ENCODE measurements around the gene SHB.

GRCh38 chr9:38112049-38112448, 43.0 kb upstream of the SHB start:
- no peak for TF ChIP-seq CTCF (IDR thresholded peaks at IDR 0.05)
- TF ChIP-seq POLR2AphosphoS5 (IDR thresholded peaks at IDR 0.05) = no peak
- no peak for TF ChIP-seq POLR2A (IDR thresholded peaks at IDR 0.05)
- TF ChIP-seq EP300 (IDR thresholded peaks at IDR 0.05) = no peak
